CD1c-positive myeloid dendritic cell (primary cell): ENCODE results near the gene CNTN1.

Experiments
- DNase-seq: peaks from one replicate; pipeline ENCODE4 v3.0.0-alpha.2; 2016; ENCODE audit errors: extremely low spot score

Gene CNTN1

GRCh38 chr12:40970320-40970907 is 278.2 kb downstream of the CNTN1 start:
- DNase-seq = no peak

- DNase-seq = no peak
Observed at GRCh38 chr12:40971911-40972310, 279.7 kb downstream of the CNTN1 start.

GRCh38 chr12:40976546-40976945 is 284.3 kb downstream of the CNTN1 start:
- DNase-seq = no peak

GRCh38 chr12:40980427-40980961 is 288.3 kb downstream of the CNTN1 start:
- DNase-seq = no peak

GRCh38 chr12:40986001-40986400 is 293.8 kb downstream of the CNTN1 start:
- no peak for DNase-seq

GRCh38 chr12:40988355-40988754 is 296.1 kb downstream of the CNTN1 start:
- no peak for DNase-seq

GRCh38 chr12:40988824-40989223 is 296.6 kb downstream of the CNTN1 start:
- no peak for DNase-seq

GRCh38 chr12:40989785-40990184 is 297.5 kb downstream of the CNTN1 start:
- DNase-seq = no peak

GRCh38 chr12:40992158-40992557 is 299.9 kb downstream of the CNTN1 start:
- DNase-seq = no peak

GRCh38 chr12:40992674-40993073 is 300.4 kb downstream of the CNTN1 start:
- no peak for DNase-seq

GRCh38 chr12:40993158-40993557 is 300.9 kb downstream of the CNTN1 start:
- no peak for DNase-seq

GRCh38 chr12:40996091-40996490 is 303.9 kb downstream of the CNTN1 start:
- no peak for DNase-seq

- DNase-seq = no peak
Observed at GRCh38 chr12:40999210-40999609, 307.0 kb downstream of the CNTN1 start.

- no peak for DNase-seq
Observed at GRCh38 chr12:41008472-41008871, 316.2 kb downstream of the CNTN1 start.

GRCh38 chr12:41011939-41012338 is 319.7 kb downstream of the CNTN1 start:
- DNase-seq = no peak

- DNase-seq = no peak
Observed at GRCh38 chr12:41013881-41014642, 321.8 kb downstream of the CNTN1 start.

- no peak for DNase-seq
Observed at GRCh38 chr12:41014643-41015020, 322.4 kb downstream of the CNTN1 start.

- DNase-seq = no peak
Observed at GRCh38 chr12:41018010-41018409, 325.8 kb downstream of the CNTN1 start.

- no peak for DNase-seq
Observed at GRCh38 chr12:41019461-41019860, 327.2 kb downstream of the CNTN1 start.

- DNase-seq = no peak
Observed at GRCh38 chr12:41023836-41024235, 331.6 kb downstream of the CNTN1 start.

GRCh38 chr12:41026151-41026550 is 333.9 kb downstream of the CNTN1 start:
- no peak for DNase-seq

- DNase-seq = no peak
Observed at GRCh38 chr12:41032386-41032785, 340.1 kb downstream of the CNTN1 start.

- no peak for DNase-seq
Observed at GRCh38 chr12:41034686-41035085, 342.4 kb downstream of the CNTN1 start.
